Activated naive CD4-positive, alpha-beta T cell treated with anti-CD3 and anti-CD28 coated beads, Interleukin-2, amount 10 ng/mL, durations not matched to agents 7 days and 5 days (primary cell): ENCODE results near the gene HCN3.
"Not testable (repeated sequence)": the region's sequence is repeated elsewhere in the genome, so short reads cannot be mapped to it uniquely, and the experiment has no call there.

Experiments used
- CTCF ChIA-PET: fragments of 350-600 bp; sonication (Branson Sonifier 250); formaldehyde crosslinking; loops from one replicate; lab custom pipeline; 2021; ENCODE audit warnings: antibody characterized with exemption; lab: Charles Lee
- DNase-seq: peaks from one replicate; pipeline ENCODE4 v3.0.0-alpha.2; 2020
- H3K27ac Mint-ChIP-seq: one replicate; pipeline ENCODE4 v1.8.0; 2021; ENCODE audit warnings: mild to moderate bottlenecking, moderate library complexity, mixed read lengths
- H3K27me3 Mint-ChIP-seq: one replicate; pipeline ENCODE4 v1.8.0; 2021; ENCODE audit warnings: mild to moderate bottlenecking, mixed read lengths
- H3K36me3 Mint-ChIP-seq: one replicate; pipeline ENCODE4 v1.8.0; 2021; ENCODE audit warnings: mixed read lengths
- H3K4me1 Mint-ChIP-seq: one replicate; pipeline ENCODE4 v1.8.0; 2021; ENCODE audit warnings: mixed read lengths
- H3K4me3 Mint-ChIP-seq: one replicate; pipeline ENCODE4 v1.8.0; 2021; ENCODE audit warnings: mild to moderate bottlenecking, moderate library complexity, mixed read lengths
- H3K9me3 Mint-ChIP-seq: one replicate; pipeline ENCODE4 v1.8.0; 2021; ENCODE audit warnings: mixed read lengths

Gene HCN3

DNA sequence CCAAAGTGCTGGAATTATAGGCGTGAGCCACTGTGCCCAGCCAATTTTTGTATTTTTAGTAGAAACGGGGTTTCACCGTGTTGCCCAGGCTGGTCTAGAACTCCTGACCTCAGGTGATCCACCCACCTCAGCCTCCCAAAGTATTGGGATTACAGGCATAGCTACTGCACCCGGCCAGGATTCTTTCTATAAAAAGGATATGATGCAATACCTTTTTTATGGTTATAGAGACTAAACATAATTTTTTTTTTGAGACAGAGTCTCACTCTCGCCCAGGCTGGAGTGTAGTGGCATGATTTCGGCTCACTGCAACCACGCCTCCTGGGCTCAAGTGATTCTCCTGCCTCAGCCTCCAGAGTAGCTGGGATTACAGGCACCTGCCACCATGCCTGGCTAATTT lies 51.6 kb downstream of the HCN3 start:
- not testable (repeated sequence) for H3K27me3 Mint-ChIP-seq, H3K9me3 Mint-ChIP-seq, H3K27ac Mint-ChIP-seq, H3K4me3 Mint-ChIP-seq, DNase-seq
- H3K4me1 Mint-ChIP-seq: peaks cover 22% of the 10 kb centered on the region
- peaks cover 25% of the 10 kb centered on the region for H3K36me3 Mint-ChIP-seq
- CTCF ChIA-PET: interaction anchor here (9.5 kb wide), 1 partner anchor 79 kb away, joined by 138 read pairs; no protein-coding TSS in a partner anchor

DNA sequence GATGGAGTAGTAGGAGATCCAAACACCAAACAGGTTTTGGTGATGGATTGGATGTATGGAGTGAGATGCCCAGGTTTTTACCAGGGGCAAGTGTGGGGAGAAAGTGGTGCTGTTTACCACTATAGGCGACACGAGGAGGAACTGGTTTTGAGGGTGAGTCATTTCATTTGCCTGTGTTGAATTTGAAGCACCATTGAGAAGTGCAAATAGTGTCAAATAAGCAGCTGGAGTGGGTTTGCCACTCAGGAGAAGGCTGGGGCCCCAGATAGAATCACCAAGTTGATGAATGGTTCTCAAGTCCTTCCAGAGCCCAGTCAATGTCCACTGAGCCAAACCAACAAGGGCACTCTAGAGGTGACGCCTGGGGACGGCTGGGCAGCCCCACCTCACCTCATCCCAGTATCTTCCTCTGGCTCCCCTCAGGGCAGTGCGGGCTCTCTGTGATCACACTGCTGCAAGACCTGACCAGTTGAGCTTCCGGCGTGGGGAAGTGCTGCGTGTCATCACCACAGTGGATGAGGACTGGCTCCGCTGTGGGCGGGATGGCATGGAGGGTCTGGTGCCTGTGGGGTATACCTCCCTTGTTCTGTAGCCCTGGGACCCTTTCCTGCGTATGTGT lies 52.8 kb downstream of the HCN3 start:
- Mint-ChIP-seq H3K4me3 (no peak overlapping the region), H3K4me1 (peaks cover 17% of the 10 kb centered on the region), H3K27me3 (no peaks in the 10 kb centered on the region), H3K27ac (peak overlapping the region; percentile 28), H3K36me3 (peaks cover 25% of the 10 kb centered on the region), H3K9me3 (no peaks in the 10 kb centered on the region)
- no peak for DNase-seq
- CTCF ChIA-PET: no interaction called here

DNA sequence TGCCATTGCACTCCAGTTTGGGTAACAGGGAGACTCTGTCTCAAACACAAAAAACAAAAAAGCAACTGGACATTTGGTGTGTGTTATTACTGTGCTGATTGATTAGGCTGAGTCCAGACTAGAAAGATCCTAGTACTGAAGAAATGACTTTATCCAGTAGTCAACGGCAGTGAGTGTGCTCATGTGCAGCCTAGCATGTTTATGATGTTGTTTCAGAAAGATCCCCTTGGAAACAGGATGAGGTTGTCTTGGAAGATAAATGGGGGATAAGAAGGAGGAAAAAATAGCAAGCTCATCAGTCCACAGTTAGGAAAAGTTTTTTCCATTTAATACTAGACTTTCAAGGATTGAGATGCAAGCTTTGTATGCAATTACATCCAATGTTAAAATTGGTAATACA lies 57.7 kb downstream of the HCN3 start:
- Mint-ChIP-seq H3K27ac (no peak overlapping the region), H3K4me1 (no peaks in the 10 kb centered on the region), H3K4me3 (no peak overlapping the region), H3K27me3 (no peaks in the 10 kb centered on the region), H3K36me3 (peaks cover 48% of the 10 kb centered on the region), H3K9me3 (no peaks in the 10 kb centered on the region)
- CTCF ChIA-PET: interaction anchor here (1.6 kb wide), 1 partner anchor 12 kb away, joined by 3 read pairs; no protein-coding TSS in a partner anchor
- DNase-seq: no peak
